ENCODE measurements around the gene GLDN. TPM values are rescaled to one million over a fixed set of nuclear protein-coding genes. Genes with fewer than 3 reads are reported as not detected.

Gene GLDN
- total RNA-seq, 1 experiment from 2014 or later: not detected

DNA sequence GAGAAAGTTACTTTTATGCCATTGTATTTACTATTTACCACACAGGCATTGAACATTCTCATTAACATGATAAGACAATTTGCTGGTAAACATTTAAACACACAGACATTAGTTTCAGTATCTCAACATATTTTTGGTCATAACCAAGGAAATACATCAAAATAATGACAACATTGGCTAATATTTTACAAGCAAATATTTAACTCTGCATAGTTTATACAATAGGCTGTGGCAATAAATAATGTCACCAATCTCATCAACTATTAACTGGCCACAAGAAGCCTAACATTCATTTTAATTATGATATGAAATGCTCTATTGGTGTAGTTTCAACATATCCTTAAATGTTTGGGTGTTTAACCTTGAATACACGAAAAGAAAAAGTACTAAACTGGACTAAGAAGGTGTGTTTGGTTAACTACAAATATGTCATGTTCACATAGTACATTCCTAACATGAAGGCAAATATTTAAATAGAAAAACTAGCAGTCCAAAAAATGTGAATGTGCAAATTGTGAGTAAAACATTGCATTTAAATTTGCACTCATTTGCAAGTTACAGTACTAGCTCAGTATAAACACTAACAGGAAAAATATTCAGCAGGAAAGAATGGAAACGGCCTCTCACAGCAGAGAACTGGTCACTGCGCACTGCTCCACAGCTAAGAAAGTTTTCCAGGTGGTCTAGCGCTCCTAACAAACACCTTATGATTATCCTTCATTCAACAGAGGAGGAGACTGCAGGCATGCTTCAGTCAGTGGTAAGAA is 106.6 kb downstream of the GLDN start:
- in situ Hi-C loops (cut with HindIII; ENCODE audit: low pct_unique_long_range_greater_than_20kb, low sequenced_read_pairs): no loop called here
- no peak for DNase-seq (ENCODE audit: low read depth, low spot score)

DNA sequence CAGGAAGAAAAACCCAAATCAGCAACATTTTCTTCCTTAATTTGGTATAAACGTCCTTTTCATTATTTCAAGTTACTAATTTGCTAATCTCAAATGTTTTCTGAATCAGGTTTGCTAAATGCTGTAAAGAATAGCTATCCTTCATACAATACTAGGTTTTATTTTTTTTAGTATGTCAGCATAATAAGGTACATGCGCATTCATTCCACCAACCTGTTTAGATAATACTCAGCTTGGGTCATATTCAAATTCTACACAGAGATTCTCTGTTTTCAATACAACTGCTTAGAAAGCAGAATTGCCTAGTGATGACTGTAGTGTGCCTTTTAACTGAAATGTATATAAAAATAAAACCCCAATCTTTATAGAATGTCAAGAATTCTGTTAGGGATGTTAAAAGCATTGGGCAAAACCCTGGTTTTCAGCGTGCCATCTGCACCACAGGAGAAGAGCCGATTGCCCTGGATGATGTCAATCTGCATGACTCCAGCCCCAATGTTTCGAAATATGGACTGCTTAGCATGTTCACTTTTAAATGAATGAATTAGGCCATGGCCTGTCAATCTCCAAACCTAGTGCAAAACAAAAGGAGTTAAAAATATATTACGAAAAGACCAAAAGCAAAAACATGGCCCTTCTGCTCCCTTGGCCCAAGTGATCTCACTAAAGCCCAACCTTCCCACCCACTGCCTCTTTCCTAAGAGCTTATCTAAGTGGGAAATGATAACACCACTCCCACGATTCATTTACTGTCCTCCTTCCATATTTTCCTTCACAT is 107.4 kb downstream of the GLDN start:
- in situ Hi-C loops (cut with HindIII; ENCODE audit: low pct_unique_long_range_greater_than_20kb, low sequenced_read_pairs): no loop called here
- no peak for DNase-seq (ENCODE audit: low read depth, low spot score)

DNA sequence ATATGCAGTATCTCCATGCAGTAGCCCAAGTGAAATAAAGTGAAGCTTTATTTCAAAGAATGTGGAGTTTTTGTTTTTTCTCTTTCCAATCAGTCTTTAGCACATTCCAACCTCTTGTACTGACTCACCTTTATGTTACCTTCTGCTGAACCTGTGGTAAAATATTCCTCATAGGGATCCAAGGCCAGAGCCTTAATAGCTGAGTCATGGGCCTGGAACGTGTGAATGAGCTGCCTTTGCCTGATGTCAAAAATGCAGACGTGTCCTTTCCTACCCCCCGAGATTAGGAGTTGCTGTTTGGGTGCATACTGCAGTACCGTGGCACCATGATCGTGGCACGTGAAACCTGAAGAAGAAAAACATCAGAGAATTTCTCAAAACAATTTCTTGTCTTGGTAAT is 108.5 kb downstream of the GLDN start:
- no peak for DNase-seq (ENCODE audit: low read depth, low spot score)
- in situ Hi-C loops (cut with HindIII; ENCODE audit: low pct_unique_long_range_greater_than_20kb, low sequenced_read_pairs): no loop called here

Small RNA genes lying within 50 kb of the gene (small RNA-seq; reads per million reads assigned to genes)
- gene AC020891.4 (0 reads per million in 2 experiments), gene MIR7973-1 (0 reads per million in 2 experiments)

Other genes starting within 250 kb of the GLDN start
- gene TNFAIP8L3, start 246.7 kb upstream of the GLDN start, total RNA-seq (2014; rRNA removed; shearing (Covaris generic)): not detected in 2 replicates
- gene CYP19A1, start 3.1 kb upstream of the GLDN start, total RNA-seq (2014; rRNA removed; shearing (Covaris generic)): 0.13 TPM in 1 of 2 replicates, not detected in the other